Retina (tissue), 1 donor: ENCODE measurements around the gene MYH16.
"Not testable (repeated sequence)": the region's sequence is repeated elsewhere in the genome, so short reads cannot be mapped to it uniquely, and the experiment has no call there.

Experiments
- DNase-seq: peaks from one replicate; pipeline ENCODE4 v3.0.0-alpha.2; 2016

MYH16 gene

GRCh38 chr7:99357701-99358490, 85.3 kb downstream of the MYH16 start:
- DNase-seq = no peak

GRCh38 chr7:99358521-99358920, 85.9 kb downstream of the MYH16 start:
- DNase-seq = not testable (repeated sequence)

DNA sequence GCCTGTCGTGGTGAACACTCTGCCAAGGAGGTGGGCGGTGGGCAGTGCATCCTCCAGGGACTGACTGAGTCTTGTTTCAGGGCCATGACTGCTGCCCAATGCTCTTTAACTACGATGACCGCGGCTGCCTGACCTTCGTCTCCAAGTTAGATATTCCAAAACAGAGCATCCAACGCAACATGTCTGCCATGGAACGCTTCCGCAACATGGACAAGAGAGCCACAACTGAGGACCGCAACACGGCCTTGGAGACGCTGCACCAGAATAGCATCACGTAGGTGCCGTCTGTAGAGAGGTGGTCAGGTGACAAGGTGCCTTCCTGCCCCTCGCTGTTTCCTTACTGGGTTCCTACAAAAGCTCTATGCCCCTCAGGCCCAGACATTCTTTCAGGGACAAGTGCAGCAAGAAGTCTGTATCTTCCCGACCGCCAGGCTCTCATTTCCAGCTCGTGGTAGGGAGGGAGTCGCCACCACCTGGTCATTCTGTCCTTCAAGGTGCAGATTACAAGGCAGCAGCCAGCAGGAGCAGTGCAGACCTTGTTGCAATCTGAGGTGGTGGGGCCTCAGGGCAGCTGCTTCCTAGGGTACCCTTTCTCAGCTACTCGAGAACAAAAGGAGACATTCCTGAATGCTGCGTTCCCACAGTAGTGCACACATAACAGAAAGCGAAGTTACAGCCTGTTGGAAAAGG, 87.0 kb downstream of the MYH16 start:
- no peak for DNase-seq
